Cardiac muscle cell (in vitro differentiated cells and primary cell): Measurements from ENCODE around the gene KCNIP1. TPM values are rescaled to one million over a fixed set of nuclear protein-coding genes. Genes with fewer than 3 reads are reported as not detected.

ENCODE experiments used
- DNase-seq, 2 donors: peaks; one replicate each; pipeline versions ENCODE4 v3.0.0 to v3.0.0-alpha.2; 2010 to 2017; ENCODE audit warnings: low read depth in 1 of 2, low spot score in 1 of 2
- H3K27ac ChIP-seq: fragments of 200-600 bp; sonication (generic); 2 replicates; pipeline ENCODE4 v1.5.1; 2016
- H3K27me3 ChIP-seq: fragments of 200-600 bp; sonication (generic); 2 replicates; pipeline ENCODE4 v1.6.0; 2016; ENCODE audit warnings: control low read depth
- H3K36me3 ChIP-seq: fragments of 200-600 bp; sonication (generic); 2 replicates; pipeline ENCODE4 v1.5.1; 2016; ENCODE audit warnings: control low read depth
- H3K4me1 ChIP-seq: fragments of 200-600 bp; sonication (generic); 2 replicates; pipeline ENCODE4 v1.8.1; 2017; ENCODE audit warnings: low read depth, mild to moderate bottlenecking, mixed run types
- H3K4me3 ChIP-seq: fragments of 200-600 bp; sonication (generic); 2 replicates; pipeline ENCODE4 v1.5.1; 2016; ENCODE audit warnings: mild to moderate bottlenecking
- H3K9me3 ChIP-seq: fragments of 200-600 bp; sonication (generic); 2 replicates; pipeline ENCODE4 v1.5.1; 2017; ENCODE audit warnings: low read depth, mild to moderate bottlenecking, control low read depth
- polyA plus RNA-seq: library from polyadenylated mRNA; unstranded; fragments of >200 nt; fragmentation: Nextera tagmentation; extraction: Ambion mirVana; gene quantifications from 2 replicates; pipeline ENCODE4 v1.2.1, GENCODE V29; 2016
- total RNA-seq: library from RNA; depleted of rRNA; stranded (reverse); fragments of >200 nt; gene quantifications from 2 replicates; pipeline ENCODE4 v1.2.3, GENCODE V29; 2016
- TF ChIP-seq, protein P1 (sequence below): IDR thresholded peaks from 2 replicates; pipeline ENCODE4 v1.5.1; 2012; ENCODE audit warnings: low read depth, mild to moderate bottlenecking, low read length

Gene KCNIP1
- total and polyA plus RNA-seq, 2 experiments from 2014 or later, result 0.09 TPM; not detected in 1

DNA sequence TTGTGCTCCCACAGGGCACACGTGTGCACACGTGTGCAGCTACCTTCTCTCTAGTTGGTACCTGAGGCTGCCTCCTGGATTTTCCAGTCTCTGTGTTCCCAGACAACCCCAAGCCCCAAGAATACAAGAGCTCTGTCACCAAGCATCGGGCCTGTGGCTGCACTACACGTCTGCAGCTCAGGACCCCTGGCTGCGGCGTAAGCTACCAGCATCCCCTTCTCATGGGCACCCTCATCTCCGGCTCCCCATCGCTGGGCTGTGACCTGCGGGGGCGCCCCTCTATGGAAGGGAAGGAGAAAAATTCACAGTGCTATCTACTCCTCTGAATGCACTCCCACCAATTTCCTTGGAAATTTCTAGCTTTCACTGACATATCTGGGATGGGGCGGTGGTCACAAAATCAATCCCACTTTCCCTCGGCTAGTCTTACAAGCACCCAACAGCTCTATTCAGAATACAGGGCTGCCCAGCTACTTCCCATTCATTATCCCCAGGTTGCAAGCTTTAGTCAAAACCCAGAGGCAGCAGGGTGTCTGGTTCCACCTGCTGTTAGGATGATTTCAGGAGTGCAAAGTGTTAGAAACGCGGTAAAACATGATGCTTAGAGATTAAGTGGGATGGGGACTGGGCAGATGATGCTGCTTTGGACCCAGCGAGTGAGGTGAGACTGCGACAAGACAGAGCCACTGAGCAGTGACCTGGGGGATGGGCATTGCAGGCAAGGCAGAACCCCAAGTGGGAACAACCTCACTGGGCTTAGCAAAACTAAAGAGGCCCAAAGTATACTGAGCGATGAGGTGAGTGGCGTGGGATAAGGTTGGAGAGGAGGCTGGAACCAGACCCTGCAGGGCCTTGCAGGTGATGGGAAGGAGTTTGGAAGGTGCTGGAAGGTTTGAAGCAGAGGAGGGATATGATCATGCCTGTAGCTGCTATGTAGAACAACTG, 121.7 kb downstream of the KCNIP1 start:
- H3K4me3 ChIP-seq, result no peak overlapping the region
- no peak overlapping the region for H3K27ac ChIP-seq
- H3K9me3 ChIP-seq, result no peaks in the 10 kb centered on the region
- TF ChIP-seq, protein P1, sequence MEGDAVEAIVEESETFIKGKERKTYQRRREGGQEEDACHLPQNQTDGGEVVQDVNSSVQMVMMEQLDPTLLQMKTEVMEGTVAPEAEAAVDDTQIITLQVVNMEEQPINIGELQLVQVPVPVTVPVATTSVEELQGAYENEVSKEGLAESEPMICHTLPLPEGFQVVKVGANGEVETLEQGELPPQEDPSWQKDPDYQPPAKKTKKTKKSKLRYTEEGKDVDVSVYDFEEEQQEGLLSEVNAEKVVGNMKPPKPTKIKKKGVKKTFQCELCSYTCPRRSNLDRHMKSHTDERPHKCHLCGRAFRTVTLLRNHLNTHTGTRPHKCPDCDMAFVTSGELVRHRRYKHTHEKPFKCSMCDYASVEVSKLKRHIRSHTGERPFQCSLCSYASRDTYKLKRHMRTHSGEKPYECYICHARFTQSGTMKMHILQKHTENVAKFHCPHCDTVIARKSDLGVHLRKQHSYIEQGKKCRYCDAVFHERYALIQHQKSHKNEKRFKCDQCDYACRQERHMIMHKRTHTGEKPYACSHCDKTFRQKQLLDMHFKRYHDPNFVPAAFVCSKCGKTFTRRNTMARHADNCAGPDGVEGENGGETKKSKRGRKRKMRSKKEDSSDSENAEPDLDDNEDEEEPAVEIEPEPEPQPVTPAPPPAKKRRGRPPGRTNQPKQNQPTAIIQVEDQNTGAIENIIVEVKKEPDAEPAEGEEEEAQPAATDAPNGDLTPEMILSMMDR, result no peak
- no peaks in the 10 kb centered on the region for H3K4me1 ChIP-seq
- peaks cover 6% of the 10 kb centered on the region for H3K27me3 ChIP-seq
- H3K36me3 ChIP-seq, result no peaks in the 10 kb centered on the region
- DNase-seq, result no peak

DNA sequence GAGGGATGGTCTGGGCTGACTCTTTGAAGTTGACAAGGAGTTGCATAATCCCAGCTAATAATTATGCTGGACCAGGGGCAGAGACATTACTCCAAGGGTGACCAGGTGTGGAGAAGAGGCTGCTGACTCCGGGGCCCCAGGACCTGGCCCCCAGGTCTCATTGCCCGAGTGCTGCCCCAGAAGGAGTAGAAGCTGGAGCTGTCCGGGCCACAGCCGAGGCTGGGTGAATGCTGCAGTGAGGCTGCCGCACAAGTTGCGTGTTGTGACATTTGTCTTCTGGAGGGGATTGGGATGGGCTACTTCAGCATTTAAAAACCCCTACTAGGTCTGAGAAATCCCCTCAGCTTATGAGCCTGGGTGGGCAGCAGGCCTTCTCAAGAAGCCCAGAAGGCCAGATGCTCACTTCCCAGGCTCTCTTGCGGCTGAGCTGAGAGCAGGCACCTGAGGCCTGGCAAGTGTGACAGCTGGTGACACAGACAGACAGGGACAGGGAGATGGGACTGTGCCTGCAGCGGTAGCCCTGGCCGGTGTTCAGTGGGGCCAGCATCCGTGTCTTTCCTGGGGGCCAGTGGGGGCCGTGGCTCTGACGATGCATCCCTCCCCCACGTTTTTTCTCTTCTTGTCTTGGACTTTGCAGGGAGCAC, 122.8 kb downstream of the KCNIP1 start:
- no peak overlapping the region for H3K27ac ChIP-seq
- H3K9me3 ChIP-seq, result no peaks in the 10 kb centered on the region
- no peaks in the 10 kb centered on the region for H3K4me1 ChIP-seq
- no peak for DNase-seq
- TF ChIP-seq, protein P1, result no peak
- H3K27me3 ChIP-seq, result peaks cover 6% of the 10 kb centered on the region
- no peak overlapping the region for H3K4me3 ChIP-seq
- H3K36me3 ChIP-seq, result no peaks in the 10 kb centered on the region

GRCh38 chr5:170627271-170627670, 123.5 kb downstream of the KCNIP1 start:
- no peak overlapping the region for H3K4me3 ChIP-seq
- H3K36me3 ChIP-seq, result no peaks in the 10 kb centered on the region
- no peaks in the 10 kb centered on the region for H3K4me1 ChIP-seq
- no peak overlapping the region for H3K27ac ChIP-seq
- no peaks in the 10 kb centered on the region for H3K9me3 ChIP-seq
- peaks cover 6% of the 10 kb centered on the region for H3K27me3 ChIP-seq
- TF ChIP-seq, protein P1, result no peak
- no peak for DNase-seq

- Histone ChIP-seq H3K4me3 (no peak overlapping the region), H3K27ac (no peak overlapping the region), H3K9me3 (no peaks in the 10 kb centered on the region), H3K4me1 (no peaks in the 10 kb centered on the region), H3K36me3 (no peaks in the 10 kb centered on the region), H3K27me3 (peaks cover 6% of the 10 kb centered on the region)
- TF ChIP-seq, protein P1, result no peak
- DNase-seq, result no peak
Observed at GRCh38 chr5:170628028-170628427, 124.2 kb downstream of the KCNIP1 start.

DNA sequence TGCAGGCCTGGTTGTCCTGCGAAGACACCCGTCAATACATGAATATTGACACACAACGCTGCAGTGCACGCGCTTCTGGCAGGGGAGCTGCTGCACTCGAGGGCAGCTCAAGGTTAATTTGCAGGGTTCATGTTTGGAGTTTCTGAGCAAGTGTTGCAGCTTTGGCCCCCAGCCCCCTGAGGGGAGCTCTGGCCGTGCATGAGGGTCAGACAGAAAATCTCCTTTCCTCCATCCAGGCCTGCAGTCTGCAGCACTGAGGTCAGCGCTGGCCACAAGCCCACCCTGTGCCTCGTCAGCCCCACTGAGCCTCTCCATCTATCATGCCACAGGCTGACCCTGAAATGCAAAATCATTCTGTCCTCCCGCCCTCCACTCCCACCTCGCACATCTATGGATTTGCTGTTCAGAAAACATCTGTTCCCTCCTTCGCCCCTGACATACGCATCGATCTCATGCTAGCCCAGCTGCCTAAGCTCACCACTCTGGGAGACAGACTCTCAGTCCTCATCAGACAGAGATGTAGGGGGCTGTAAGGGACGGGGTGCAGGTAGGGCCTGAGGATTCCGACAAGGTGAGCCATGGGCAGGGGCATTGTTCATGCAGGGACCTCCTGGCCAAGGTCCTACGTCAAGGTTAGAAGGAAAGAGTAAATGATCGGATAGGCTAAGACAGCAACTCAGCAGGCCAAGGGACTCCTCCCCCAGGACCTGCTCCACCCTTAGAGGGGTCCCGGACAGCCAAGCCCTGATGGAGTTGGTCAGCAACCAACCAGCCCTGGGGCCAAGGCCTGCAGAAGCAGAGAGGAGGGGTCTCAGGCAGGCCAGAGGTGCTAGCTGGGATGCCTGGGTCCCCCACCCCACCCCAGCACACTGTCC, 125.1 kb downstream of the KCNIP1 start:
- Histone ChIP-seq H3K36me3 (no peaks in the 10 kb centered on the region), H3K27ac (no peak overlapping the region)
- TF ChIP-seq, protein P1, result no peak

More for the DNA sequence above, 125.1 kb downstream of the KCNIP1 start:
- H3K4me1 ChIP-seq, result peaks cover 2% of the 10 kb centered on the region
- H3K27me3 ChIP-seq, result peaks cover 6% of the 10 kb centered on the region
- no peak overlapping the region for H3K4me3 ChIP-seq
- no peak for DNase-seq
- H3K9me3 ChIP-seq, result no peaks in the 10 kb centered on the region
